GM21619 (cell line): ENCODE data around the gene SOX4.
"Not testable (repeated sequence)": the region's sequence is repeated elsewhere in the genome, so short reads cannot be mapped to it uniquely, and the experiment has no call there.

Experiments
- ATAC-seq: cut with Tn5 transposase; IDR thresholded peaks from one replicate; pipeline ENCODE4 v1.9.1; 2021; ENCODE audit not compliant: unreplicated experiment

The SOX4 gene

DNA sequence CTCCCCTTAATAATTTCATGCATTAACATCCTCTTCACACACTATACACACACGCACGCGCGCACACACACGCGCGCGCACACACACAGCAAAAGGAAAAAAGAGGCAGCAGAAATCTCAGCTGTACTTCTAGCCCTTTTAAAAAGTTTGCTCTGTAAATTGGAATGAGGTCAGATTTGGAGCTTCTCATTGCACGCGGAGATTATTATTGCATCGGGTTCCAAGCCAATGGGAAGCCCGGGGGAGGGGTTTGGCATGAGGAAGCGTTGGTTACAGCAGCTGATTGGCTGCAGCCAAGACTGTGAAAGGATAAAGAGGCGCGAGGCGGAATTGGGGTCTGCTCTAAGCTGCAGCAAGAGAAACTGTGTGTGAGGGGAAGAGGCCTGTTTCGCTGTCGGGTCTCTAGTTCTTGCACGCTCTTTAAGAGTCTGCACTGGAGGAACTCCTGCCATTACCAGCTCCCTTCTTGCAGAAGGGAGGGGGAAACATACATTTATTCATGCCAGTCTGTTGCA, at the start of gene SOX4:
Gene SOX4, plus strand, starts transcription at position 340 of the 515 bp plus-strand sequence. CDS start 784 bp downstream, outside the sequence.
- peak; percentile 63 for ATAC-seq

DNA sequence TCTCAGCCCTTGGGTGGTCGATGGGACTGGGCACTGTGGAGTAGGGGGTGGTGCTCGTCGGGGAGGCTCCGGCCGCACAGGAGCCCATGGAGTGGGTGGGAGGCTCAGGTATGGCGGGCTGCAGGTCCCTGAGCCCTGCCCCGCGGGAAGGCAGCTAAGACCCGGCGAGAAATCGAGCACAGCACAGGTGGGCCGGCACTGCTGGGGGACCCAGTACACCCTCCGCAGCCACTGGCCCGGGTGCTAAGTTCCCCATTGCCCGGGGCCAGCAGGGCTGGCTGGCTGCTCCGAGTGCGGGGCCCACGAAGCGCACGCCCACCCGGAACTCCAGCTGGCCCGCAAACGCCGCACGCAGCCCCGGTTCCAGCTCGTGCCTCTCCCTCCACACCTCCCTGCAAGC, 41.3 kb upstream of the SOX4 start:
- ATAC-seq = not testable (repeated sequence)

DNA sequence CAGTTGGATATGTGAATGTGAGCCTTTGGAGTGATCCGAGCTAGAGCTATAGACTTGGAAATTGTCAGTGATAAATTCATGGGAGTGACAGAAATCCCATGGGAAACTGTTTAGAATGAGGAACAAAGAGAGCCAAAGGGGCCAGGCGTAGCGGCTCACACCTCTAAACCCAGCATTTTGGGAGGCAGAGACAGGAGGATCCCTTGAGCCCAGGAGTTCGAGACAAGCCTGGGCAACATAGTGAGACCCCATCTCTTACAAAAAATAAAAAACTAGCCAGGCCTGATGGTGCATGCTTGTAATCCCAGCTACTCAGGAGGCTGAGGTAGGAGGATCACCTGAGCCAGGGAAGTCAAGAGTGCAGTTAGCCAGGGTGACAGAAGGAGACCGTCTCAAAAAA, 39.3 kb upstream of the SOX4 start:
- no peak for ATAC-seq

- no peak for ATAC-seq
Observed at GRCh38 chr6:21555197-21555596, 38.4 kb upstream of the SOX4 start.

- no peak for ATAC-seq
Observed at GRCh38 chr6:21556511-21556910, 37.0 kb upstream of the SOX4 start.

DNA sequence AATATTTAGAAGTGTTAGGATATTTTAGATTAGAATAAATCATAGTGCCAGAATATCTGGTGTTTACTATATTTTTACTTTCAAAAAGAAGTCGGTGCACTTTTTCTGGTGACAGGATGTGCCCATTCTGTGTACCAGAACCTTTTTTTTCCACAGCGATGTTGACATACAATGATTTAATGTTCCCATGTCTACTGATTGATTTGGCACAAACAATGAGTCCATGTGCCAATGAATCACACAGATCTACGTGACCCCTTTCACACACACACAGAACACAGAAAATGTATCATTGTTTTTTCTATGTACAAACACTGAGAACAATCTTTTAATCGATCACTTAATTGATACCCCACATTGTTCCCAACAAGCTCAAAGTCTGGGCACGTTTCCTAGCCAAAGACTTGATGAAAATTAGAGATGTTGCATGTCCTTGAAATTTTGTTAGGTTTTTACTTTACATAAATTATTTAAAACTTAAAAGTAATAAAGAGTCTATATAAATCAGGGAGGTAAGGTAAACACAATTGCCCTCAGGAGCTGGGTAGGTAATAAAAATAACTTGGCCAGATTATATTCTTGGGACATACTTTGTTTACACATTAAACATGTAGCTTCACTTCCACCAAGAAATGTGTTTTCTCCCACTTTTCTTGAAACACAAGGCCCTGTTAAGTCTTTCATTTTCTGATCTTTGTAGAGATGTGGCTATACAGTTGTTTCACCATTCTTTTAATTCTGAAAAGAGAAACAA, 36.4 kb upstream of the SOX4 start:
- no peak for ATAC-seq

DNA sequence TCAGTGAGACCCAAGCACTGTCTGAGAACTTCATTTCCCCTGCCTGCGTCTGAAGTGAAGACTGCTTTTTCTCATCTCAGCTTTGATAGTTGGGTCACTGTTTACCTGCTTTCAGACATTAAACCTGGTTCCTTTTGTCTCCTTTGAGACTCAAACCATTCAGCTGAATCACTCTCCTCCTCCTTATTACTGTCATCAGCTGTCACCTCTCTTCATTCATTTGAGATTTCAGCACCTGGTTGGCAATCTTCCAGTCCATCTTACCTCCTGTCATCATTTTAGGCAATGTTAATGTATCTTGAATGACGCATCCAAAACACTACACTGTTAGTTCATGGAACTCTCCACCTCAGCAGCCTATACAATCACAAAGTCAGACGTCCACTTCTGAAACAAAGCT, 34.3 kb upstream of the SOX4 start:
- no peak for ATAC-seq

DNA sequence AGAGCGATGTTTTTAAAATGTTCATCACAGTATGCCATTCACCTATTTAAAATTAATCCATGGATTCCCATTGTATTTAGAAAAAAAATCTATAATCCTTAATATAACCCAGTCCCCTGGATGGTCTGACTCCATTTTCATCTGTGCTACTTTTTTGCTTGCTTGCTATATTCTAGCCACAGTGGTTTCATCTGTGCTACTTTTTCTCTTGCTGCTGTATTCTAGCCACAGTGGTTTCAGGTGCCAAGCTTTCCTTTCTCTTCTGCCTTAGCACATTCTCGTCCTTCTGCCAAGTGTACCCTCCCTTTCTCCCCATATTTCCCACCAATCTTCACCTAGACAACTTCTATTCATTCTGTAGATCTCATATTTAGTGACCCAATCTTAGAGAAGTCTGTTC, 33.3 kb upstream of the SOX4 start:
- no peak for ATAC-seq

- no peak for ATAC-seq
Observed at GRCh38 chr6:21565431-21565830, 28.1 kb upstream of the SOX4 start.

GRCh38 chr6:21578523-21578922, 15.0 kb upstream of the SOX4 start:
- ATAC-seq = no peak

DNA sequence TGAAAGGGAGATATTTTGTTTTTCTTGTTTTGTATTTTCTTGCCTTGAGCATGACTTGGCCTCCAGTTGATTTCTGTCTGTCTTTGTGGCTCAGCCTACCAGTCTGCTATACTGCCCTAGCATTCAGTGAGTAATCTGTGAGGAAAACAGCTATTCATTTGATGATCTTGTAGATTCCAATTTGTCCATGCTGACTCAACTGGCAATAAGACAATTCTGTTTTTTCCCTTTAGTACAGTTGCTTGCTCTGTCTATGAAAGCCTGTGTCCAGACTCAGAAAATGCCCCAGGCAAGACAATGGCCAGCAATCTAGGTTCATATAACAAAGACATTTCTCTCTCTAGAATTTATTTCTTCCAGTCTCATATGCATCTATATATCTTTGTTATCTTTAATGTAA, 10.9 kb upstream of the SOX4 start:
- no peak for ATAC-seq

DNA sequence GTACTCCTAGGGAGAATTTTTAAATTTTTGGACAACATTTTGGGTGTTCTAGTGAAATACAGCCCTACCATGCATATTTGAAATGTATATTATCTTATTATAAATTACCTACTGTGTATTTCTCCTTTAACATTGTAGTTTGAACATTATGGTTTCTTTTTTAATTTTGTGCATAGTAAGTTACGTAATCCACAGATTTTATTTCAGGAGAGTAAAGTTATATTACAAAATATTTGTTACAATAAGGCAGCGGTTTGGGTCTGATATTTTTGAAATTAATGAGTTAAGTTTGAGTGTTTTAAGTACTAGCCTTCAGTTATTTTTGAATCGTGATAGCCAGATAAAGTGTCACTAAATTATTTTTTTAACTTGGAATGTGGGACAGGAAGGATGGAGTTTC, 7.3 kb upstream of the SOX4 start:
- ATAC-seq = no peak

- ATAC-seq = no peak
Observed at GRCh38 chr6:21586740-21587178, 6.8 kb upstream of the SOX4 start.

GRCh38 chr6:21587179-21587960, 6.2 kb upstream of the SOX4 start:
- peak; percentile 39 for ATAC-seq

DNA sequence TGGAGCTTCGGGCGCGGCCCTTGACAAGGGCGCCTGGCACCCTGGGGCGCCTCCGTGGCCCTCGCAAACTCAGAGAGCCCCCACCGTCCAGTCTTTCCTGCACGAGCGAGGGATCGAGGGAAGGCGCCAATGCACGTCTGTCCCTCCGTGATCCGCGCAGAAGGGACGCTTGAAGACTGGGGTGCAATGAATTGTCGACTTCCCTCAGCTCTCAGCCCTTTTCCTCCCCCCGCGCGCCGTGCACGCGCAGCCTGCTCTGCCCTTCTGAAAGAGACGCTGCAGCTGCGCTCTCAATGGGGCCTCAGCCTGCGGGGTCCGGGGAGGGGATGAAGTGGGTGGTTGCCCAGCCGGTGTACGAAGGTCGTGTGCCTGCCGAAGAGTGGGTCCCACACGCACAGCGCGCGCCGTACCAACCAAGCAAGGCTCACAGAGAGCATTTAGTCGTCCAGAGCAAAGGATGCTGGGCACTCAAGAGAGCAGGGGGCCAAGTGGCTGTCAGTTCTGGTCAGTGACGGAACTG, 5.5 kb upstream of the SOX4 start:
- ATAC-seq = peak; percentile 28

GRCh38 chr6:21588481-21589351, 4.8 kb upstream of the SOX4 start:
- peak; percentile 23 for ATAC-seq

DNA sequence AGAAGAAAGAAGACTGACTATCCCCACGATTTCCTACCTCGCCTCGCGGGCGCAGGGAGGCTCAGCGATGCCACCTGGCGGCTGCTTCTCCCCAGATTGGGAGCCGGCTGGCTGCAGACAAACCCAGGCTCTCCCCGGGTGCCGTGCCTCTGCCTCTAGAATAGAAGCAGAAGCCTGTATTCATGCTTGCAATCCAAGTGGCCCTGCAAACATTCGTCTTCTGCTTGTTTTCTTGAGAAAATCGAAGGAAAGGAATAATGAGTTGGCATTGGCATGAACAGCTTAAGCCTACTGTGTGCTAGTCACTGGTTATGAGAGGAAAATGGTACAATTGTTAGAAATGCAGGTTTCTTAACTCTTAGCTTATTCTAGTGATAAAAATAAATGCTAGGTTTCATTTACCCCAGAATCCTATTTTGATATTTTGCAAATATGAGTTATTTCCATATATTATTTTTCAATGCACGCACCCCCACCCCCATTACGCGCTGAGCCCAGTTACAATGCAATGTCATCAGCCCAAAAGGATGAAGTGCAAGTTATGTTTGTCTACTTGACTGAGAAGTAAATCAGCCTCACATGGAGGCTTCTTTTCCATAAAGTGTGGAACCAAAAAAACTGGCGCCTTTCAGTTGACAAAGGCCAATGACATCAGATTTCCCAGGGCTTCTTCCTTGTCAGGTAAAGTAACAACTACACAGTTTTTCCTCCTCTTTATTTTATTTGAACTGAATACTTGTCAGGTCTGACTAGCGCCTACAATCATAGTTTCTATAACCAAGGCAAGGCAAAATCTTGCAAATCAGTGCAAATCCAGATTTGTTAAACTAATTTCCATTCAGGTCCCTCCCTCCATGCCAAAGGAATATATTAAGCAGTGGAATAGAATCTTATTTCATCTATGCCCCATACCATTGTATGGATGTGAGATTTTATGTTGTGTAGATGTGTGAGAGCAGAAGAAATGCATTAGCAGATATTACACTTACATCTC, 3.9 kb upstream of the SOX4 start:
- ATAC-seq = peak; percentile 22

- ATAC-seq = no peak
Observed at GRCh38 chr6:21590346-21590745, 3.2 kb upstream of the SOX4 start.

DNA sequence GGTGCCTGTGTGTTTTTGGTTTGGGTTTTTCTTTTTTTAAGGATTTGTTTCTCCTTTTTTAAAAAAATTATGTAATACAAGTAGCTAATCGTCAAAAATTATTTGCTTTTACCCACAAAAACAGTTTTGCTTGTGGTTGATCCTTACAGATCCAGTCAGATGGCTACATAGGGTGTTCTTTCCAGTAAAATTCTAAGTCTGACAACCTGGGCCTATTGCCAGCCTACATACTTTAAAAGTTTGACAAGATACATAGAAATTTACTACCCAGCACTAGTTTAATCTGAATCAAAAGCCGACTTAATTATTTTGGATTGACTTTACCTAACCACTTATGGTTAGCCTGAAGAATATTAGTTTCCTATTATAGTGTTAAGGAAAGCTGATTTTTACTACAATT, 2.1 kb upstream of the SOX4 start:
- no peak for ATAC-seq

DNA sequence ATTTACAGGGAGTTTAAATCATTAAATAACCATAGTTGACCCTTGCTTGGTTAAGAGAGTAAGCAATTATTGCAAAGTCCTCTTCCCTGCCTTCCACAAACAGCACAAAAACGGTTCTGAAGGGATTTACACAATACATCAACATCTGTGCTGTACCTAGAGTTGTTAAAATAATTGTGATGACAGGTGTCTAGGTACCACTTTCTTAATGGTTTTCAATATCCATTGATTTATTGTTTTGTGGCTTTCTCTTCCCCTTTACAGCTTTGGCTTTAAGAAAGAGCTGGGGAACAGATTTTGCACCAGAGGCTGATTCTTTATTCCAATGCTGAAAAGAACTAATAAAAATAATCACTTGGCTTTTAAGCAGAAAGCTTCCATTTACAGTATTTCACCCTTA, 598 bp upstream of the SOX4 start:
- ATAC-seq = no peak
